Naive thymus-derived CD4-positive, alpha-beta T cell (primary cell): ENCODE data around the gene CNKSR2. TPM values are rescaled to one million over a fixed set of nuclear protein-coding genes. Genes with fewer than 3 reads are reported as not detected.

Experiments
- ATAC-seq: fragments of 150-1000 bp; cut with Tn5 transposase; 2 replicates; pipeline ENCODE4 v1.10.0; 2021; ENCODE audit warnings: mild to moderate bottlenecking, moderate library complexity
- CTCF ChIA-PET: fragments of 350-600 bp; sonication (Branson Sonifier 250); formaldehyde crosslinking; loops from one replicate; lab custom pipeline; 2021; ENCODE audit warnings: antibody characterized with exemption; lab: Charles Lee
- POLR2A ChIA-PET: fragments of 350-600 bp; sonication (Branson Sonifier 250); formaldehyde crosslinking; loops from one replicate; lab custom pipeline; 2021; ENCODE audit warnings: antibody characterized with exemption, inconsistent platforms; lab: Charles Lee
- DNase-seq, 9 donors: peaks; one replicate each; pipeline versions ENCODE4 v3.0.0 to v3.0.0-alpha.2; 2020 to 2022; ENCODE audit warnings: mixed read lengths in 1 of 9
- H3K27ac ChIP-seq: one replicate; pipeline ENCODE4 v1.7.0; 2013; ENCODE audit warnings: mild to moderate bottlenecking, low read depth, low read length, moderate library complexity
- H3K27me3 ChIP-seq, 2 donors: one replicate each; pipeline ENCODE4 v1.7.0; 2013; ENCODE audit warnings: low read length in 2 of 2, mild to moderate bottlenecking in 2 of 2, moderate library complexity in 2 of 2; ENCODE audit not compliant: control insufficient read depth in 2 of 2, insufficient read depth in 2 of 2
- H3K36me3 ChIP-seq, 3 experiments: 1 replicate in 2 of 3; 2 replicates in 1 of 3; pipeline ENCODE4 v1.7.0; 2013; ENCODE audit warnings: low read length in 3 of 3, mild to moderate bottlenecking in 3 of 3, moderate library complexity in 1 of 3; ENCODE audit not compliant: insufficient read depth in 3 of 3, control insufficient read depth in 2 of 3
- H3K4me1 ChIP-seq, 2 donors: one replicate each; pipeline ENCODE4 v1.7.0; 2013; ENCODE audit warnings: low read length in 2 of 2, mild to moderate bottlenecking in 2 of 2, moderate library complexity in 1 of 2; ENCODE audit not compliant: control insufficient read depth in 2 of 2, insufficient read depth in 2 of 2
- H3K4me3 ChIP-seq: 2 replicates; pipeline ENCODE4 v1.7.0; 2013; ENCODE audit warnings: mild to moderate bottlenecking, low read length
- H3K9me3 ChIP-seq, 3 experiments: 1 replicate in 2 of 3; 2 replicates in 1 of 3; pipeline ENCODE4 v1.7.0; 2013; ENCODE audit warnings: low read length in 3 of 3; ENCODE audit not compliant: control insufficient read depth in 2 of 3
- H3K27ac Mint-ChIP-seq, 9 donors: one replicate each; pipeline ENCODE4 v1.8.0; 2020 to 2022; ENCODE audit warnings: mixed read lengths in 9 of 9, mild to moderate bottlenecking in 8 of 9, moderate library complexity in 5 of 9, inconsistent platforms in 2 of 9
- H3K27me3 Mint-ChIP-seq, 5 donors: one replicate each; pipeline ENCODE4 v1.8.0; 2021 to 2022; ENCODE audit warnings: mixed read lengths in 5 of 5, mild to moderate bottlenecking in 1 of 5
- H3K36me3 Mint-ChIP-seq, 5 donors: one replicate each; pipeline ENCODE4 v1.8.0; 2020 to 2022; ENCODE audit warnings: mixed read lengths in 5 of 5, mild to moderate bottlenecking in 3 of 5, inconsistent platforms in 1 of 5
- H3K4me1 Mint-ChIP-seq, 7 donors: one replicate each; pipeline ENCODE4 v1.8.0; 2020 to 2022; ENCODE audit warnings: mixed read lengths in 7 of 7, mild to moderate bottlenecking in 3 of 7, inconsistent platforms in 1 of 7
- H3K4me3 Mint-ChIP-seq, 10 donors: one replicate each; pipeline ENCODE4 v1.8.0; 2020 to 2022; ENCODE audit warnings: mild to moderate bottlenecking in 10 of 10, mixed read lengths in 10 of 10, moderate library complexity in 6 of 10, inconsistent platforms in 2 of 10
- H3K9me3 Mint-ChIP-seq, 11 donors: one replicate each; pipeline ENCODE4 v1.8.0; 2020 to 2022; ENCODE audit warnings: mixed read lengths in 11 of 11, mild to moderate bottlenecking in 4 of 11, inconsistent platforms in 1 of 11, moderate library complexity in 1 of 11
- intact Hi-C, 2 donors: fragments of 100-400 bp; cut with micrococcal nuclease; formaldehyde crosslinking; loops; one replicate each; pipeline ENCODE4 v1.15.1; 2023
- polyA plus RNA-seq, 2 donors: library from polyadenylated mRNA; unstranded; fragments of 300-500 nt; fragmentation: Illumina TruSeq; gene quantifications; one replicate each; pipeline ENCODE4 v1.2.3, GENCODE V29; 2021
- total RNA-seq, 6 experiments: library from RNA in 5 of 6; stranded (reverse) in 5 of 6; gene quantifications; 1 replicate in 5 of 6; 2 replicates in 1 of 6; pipeline ENCODE4 v1.2.3 and lab custom pipeline; 2021 to 2026

CNKSR2 gene
- total and polyA plus RNA-seq, 7 experiments from 2014 or later: 6.3 to 25.3 (median 14.3) TPM

DNA sequence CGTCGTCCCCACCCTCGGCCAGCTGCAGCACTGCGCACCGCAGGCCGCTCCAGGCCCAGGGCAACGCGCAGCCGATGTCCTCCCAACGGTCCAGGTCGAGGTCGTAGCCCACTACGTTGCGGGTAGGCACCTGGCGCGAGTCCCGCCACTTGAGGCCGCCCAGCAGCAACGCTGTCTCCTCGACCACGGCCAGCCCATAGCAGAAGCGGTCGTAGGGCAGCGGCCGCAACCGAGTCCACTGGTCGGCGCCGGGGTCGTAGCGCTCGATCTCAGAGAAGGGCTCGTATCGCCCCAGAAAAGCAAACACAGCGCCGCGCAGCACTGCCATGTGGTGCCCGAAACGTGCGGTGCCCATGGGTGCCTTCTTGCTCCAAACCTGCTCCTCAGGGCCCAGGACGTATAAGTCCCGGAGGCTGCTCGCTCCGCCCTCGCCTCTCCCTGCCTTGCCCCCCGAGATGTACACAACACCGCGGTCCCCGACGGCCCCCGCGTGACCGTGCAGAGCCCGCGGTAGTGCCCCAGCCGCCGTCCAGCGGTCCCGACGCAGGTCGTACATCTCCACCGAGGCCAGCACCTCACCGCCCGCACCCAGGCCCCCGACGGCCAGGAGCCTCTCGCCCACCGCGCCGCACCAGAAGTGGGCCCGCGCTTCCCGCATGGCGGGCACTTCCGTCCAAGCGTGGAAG, 281.8 kb downstream of the CNKSR2 start:
- H3K9me3 ChIP-seq: no peaks in the 10 kb centered on the region
- Mint-ChIP-seq H3K4me3 (peak overlapping the region in 4 of 10 donors; percentile 4 to 16 (median 9)), H3K27ac (peak overlapping the region in 4 of 9 donors; percentile 9 to 63 (median 48)), H3K27me3 (peaks cover 0 to 10% (median 4%) of the 10 kb centered on the region in 5 donors), H3K9me3 (no peaks in the 10 kb centered on the region), H3K36me3 (no peaks in the 10 kb centered on the region), H3K4me1 (peaks cover 0 to 28% (median 4%) of the 10 kb centered on the region in 7 donors)
- H3K27me3 ChIP-seq: no peaks in the 10 kb centered on the region
- intact Hi-C loops: loop anchor here in 1 of 2 donors (2.0 kb wide), 1 partner anchor 65 kb away; no protein-coding TSS in a partner anchor
- H3K36me3 ChIP-seq: no peaks in the 10 kb centered on the region
- ChIA-PET CTCF (no interaction called here), POLR2A (no interaction called here)
- no peak overlapping the region for H3K4me3 ChIP-seq
- ATAC-seq (no peak), DNase-seq (peak in 1 of 9 donors; percentile 4)
- no peaks in the 10 kb centered on the region for H3K4me1 ChIP-seq
- no peak overlapping the region for H3K27ac ChIP-seq

- intact Hi-C loops: loop anchor here in 1 of 2 donors (2.0 kb wide), 1 partner anchor 66 kb away; no protein-coding TSS in a partner anchor
Observed at GRCh38 chrX:21656587-21657317, 282.5 kb downstream of the CNKSR2 start.

GRCh38 chrX:21657318-21658151, 283.3 kb downstream of the CNKSR2 start:
- H3K4me3 ChIP-seq: peak overlapping the region; percentile 43
- peak overlapping the region; percentile 59 for H3K27ac ChIP-seq
- intact Hi-C loops: loop anchor here in 1 of 2 donors (1.0 to 2.0 kb wide), 2 partner anchors 67 to 283 kb away; partner anchors contain the start of gene CNKSR2
- H3K9me3 Mint-ChIP-seq: no peaks in the 10 kb centered on the region
- ATAC-seq (no peak), DNase-seq (peak in 6 of 9 donors; percentile 22 to 51 (median 46))
- no peaks in the 10 kb centered on the region for H3K27me3 ChIP-seq
- POLR2A ChIA-PET: interaction anchor here (0.6 to 1.1 kb wide), 2 partner anchors 182 to 283 kb away, joined by 3 read pairs; partner anchors contain the start of genes CNKSR2 and MBTPS2
- CTCF ChIA-PET: interaction anchor here (0.7 kb wide), 1 partner anchor 10 kb away, joined by 3 read pairs; no protein-coding TSS in a partner anchor
- no peaks in the 10 kb centered on the region for H3K36me3 ChIP-seq
- H3K9me3 ChIP-seq: no peaks in the 10 kb centered on the region
- peaks cover 0 to 17% (median 4%) of the 10 kb centered on the region in 5 donors for H3K27me3 Mint-ChIP-seq
- H3K4me3 Mint-ChIP-seq: peak overlapping the region; percentile 65 to 86 (median 80)
- H3K4me1 Mint-ChIP-seq: peaks cover 0 to 28% (median 4%) of the 10 kb centered on the region in 7 donors
- no peaks in the 10 kb centered on the region for H3K4me1 ChIP-seq
- peak overlapping the region in 8 of 9 donors; percentile 70 to 89 (median 82) for H3K27ac Mint-ChIP-seq
- no peaks in the 10 kb centered on the region for H3K36me3 Mint-ChIP-seq

More at GRCh38 chrX:21656587-21657317, 282.5 kb downstream of the CNKSR2 start:
- Mint-ChIP-seq H3K4me3 (peak overlapping the region in 3 of 10 donors; percentile 5 to 78 (median 23)), H3K27me3 (peaks cover 0 to 12% (median 4%) of the 10 kb centered on the region in 5 donors), H3K27ac (no peak overlapping the region), H3K36me3 (no peaks in the 10 kb centered on the region), H3K4me1 (peaks cover 0 to 28% (median 4%) of the 10 kb centered on the region in 7 donors), H3K9me3 (no peaks in the 10 kb centered on the region)
- Histone ChIP-seq H3K27ac (no peak overlapping the region), H3K36me3 (no peaks in the 10 kb centered on the region), H3K4me3 (no peak overlapping the region), H3K4me1 (no peaks in the 10 kb centered on the region), H3K9me3 (no peaks in the 10 kb centered on the region), H3K27me3 (no peaks in the 10 kb centered on the region)
- POLR2A ChIA-PET: interaction anchor here (0.6 kb wide), 1 partner anchor 283 kb away, joined by 3 read pairs; the partner anchor contains the start of gene CNKSR2
- DNase-seq (peak in 1 of 9 donors; percentile 2), ATAC-seq (no peak)
- CTCF ChIA-PET: interaction anchor here (0.7 kb wide), 1 partner anchor 9 kb away, joined by 3 read pairs; no protein-coding TSS in a partner anchor

- Histone ChIP-seq H3K36me3 (no peaks in the 10 kb centered on the region), H3K9me3 (no peaks in the 10 kb centered on the region), H3K27me3 (no peaks in the 10 kb centered on the region), H3K4me1 (no peaks in the 10 kb centered on the region), H3K27ac (peak within 1 kb of the TSS; percentile 59), H3K4me3 (peak within 1 kb of the TSS; percentile 43)
- peak within 1 kb of the TSS in 8 of 9 donors; percentile 70 to 89 (median 84) for H3K27ac Mint-ChIP-seq
- ATAC-seq: peak; percentile 56
- ChIA-PET POLR2A (interaction anchor here (1.1 kb wide), 1 partner anchor 181 kb away, joined by 3 read pairs; the partner anchor contains the start of gene MBTPS2), CTCF (no interaction called here)
- H3K36me3 Mint-ChIP-seq: no peaks in the 10 kb centered on the region
- H3K27me3 Mint-ChIP-seq: peaks cover 0 to 17% (median 4%) of the 10 kb centered on the region in 5 donors
- DNase-seq: peak in 6 of 9 donors; percentile 17 to 24 (median 20)
- no peaks in the 10 kb centered on the region for H3K9me3 Mint-ChIP-seq
- peak within 1 kb of the TSS; percentile 65 to 88 (median 80) for H3K4me3 Mint-ChIP-seq
- peaks cover 0 to 28% (median 4%) of the 10 kb centered on the region in 7 donors for H3K4me1 Mint-ChIP-seq
- intact Hi-C loops: loop anchor here in 1 of 2 donors (1.0 kb wide), 1 partner anchor 284 kb away; the partner anchor contains the start of gene CNKSR2
Observed at GRCh38 chrX:21658152-21658737, 284.0 kb downstream of the CNKSR2 start, which contains the start of gene KLHL34. KLHL34 (minus strand) TSS chrX:21658330; CDS start chrX:21657788, 542 bp downstream.

- Mint-ChIP-seq H3K36me3 (no peaks in the 10 kb centered on the region), H3K27me3 (peaks cover 0 to 17% (median 4%) of the 10 kb centered on the region in 5 donors), H3K4me1 (peaks cover 0 to 28% (median 4%) of the 10 kb centered on the region in 7 donors), H3K4me3 (peak overlapping the region; percentile 50 to 88 (median 76)), H3K27ac (peak overlapping the region in 5 of 9 donors; percentile 24 to 81 (median 50)), H3K9me3 (no peaks in the 10 kb centered on the region)
- intact Hi-C loops: loop anchor here in 1 of 2 donors (1.0 kb wide), 1 partner anchor 284 kb away; the partner anchor contains the start of gene CNKSR2
- ChIA-PET CTCF (no interaction called here), POLR2A (no interaction called here)
- DNase-seq: peak in 1 of 9 donors; percentile 12
- no peaks in the 10 kb centered on the region for H3K36me3 ChIP-seq
- peak overlapping the region; percentile 43 for H3K4me3 ChIP-seq
- H3K9me3 ChIP-seq: no peaks in the 10 kb centered on the region
- no peaks in the 10 kb centered on the region for H3K4me1 ChIP-seq
- H3K27me3 ChIP-seq: no peaks in the 10 kb centered on the region
- H3K27ac ChIP-seq: peak overlapping the region; percentile 59
- ATAC-seq: no peak
Observed at GRCh38 chrX:21658746-21659145, 284.5 kb downstream of the CNKSR2 start.
